Choroid plexus epithelial cell (primary cell): ENCODE measurements around the gene MPPED2.

Experiments used
- DNase-seq: peaks from one replicate; pipeline ENCODE4 v3.0.0-alpha.2; 2010; ENCODE audit warnings: low read depth
- H3K4me3 ChIP-seq: 2 replicates; pipeline ENCODE4 v1.5.1; 2011; ENCODE audit warnings: low read depth, mild to moderate bottlenecking, control low read depth, low read length, moderate library complexity
- CTCF ChIP-seq: conservative IDR thresholded peaks from 2 replicates; pipeline ENCODE4 v1.5.1; 2011; ENCODE audit warnings: low read depth, mild to moderate bottlenecking, control low read depth, inconsistent platforms, low read length, moderate library complexity

The MPPED2 gene

GRCh38 chr11:30511408-30511807 is 74.7 kb downstream of the MPPED2 start:
- no peak overlapping the region for H3K4me3 ChIP-seq
- DNase-seq = no peak
- no peak for TF ChIP-seq CTCF

- no peak overlapping the region for H3K4me3 ChIP-seq
- no peak for DNase-seq
- no peak for TF ChIP-seq CTCF
These were observed 75.4 kb downstream of the MPPED2 start for GRCh38 chr11:30510750-30511149.

- no peak for DNase-seq
- H3K4me3 ChIP-seq = no peak overlapping the region
- no peak for TF ChIP-seq CTCF
These were observed 76.8 kb downstream of the MPPED2 start for GRCh38 chr11:30509364-30509763.

- no peak for TF ChIP-seq CTCF
- no peak overlapping the region for H3K4me3 ChIP-seq
- DNase-seq = no peak
These were observed 77.6 kb downstream of the MPPED2 start for GRCh38 chr11:30508594-30508993.

GRCh38 chr11:30505603-30506002 is 80.5 kb downstream of the MPPED2 start:
- DNase-seq = no peak
- H3K4me3 ChIP-seq = no peak overlapping the region
- TF ChIP-seq CTCF = no peak

- DNase-seq = no peak
- no peak for TF ChIP-seq CTCF
- no peak overlapping the region for H3K4me3 ChIP-seq
These were observed 81.7 kb downstream of the MPPED2 start for GRCh38 chr11:30504468-30504867.

GRCh38 chr11:30503156-30503555 is 83.0 kb downstream of the MPPED2 start:
- DNase-seq = no peak
- no peak for TF ChIP-seq CTCF
- H3K4me3 ChIP-seq = no peak overlapping the region
